ENCODE results near the gene GRID1. TPM values are rescaled to one million over a fixed set of nuclear protein-coding genes. Genes with fewer than 3 reads are reported as not detected.

Gene GRID1
- total and polyA plus RNA-seq, 4 donors, result 1.1 to 3.8 TPM; not detected in 2

DNA sequence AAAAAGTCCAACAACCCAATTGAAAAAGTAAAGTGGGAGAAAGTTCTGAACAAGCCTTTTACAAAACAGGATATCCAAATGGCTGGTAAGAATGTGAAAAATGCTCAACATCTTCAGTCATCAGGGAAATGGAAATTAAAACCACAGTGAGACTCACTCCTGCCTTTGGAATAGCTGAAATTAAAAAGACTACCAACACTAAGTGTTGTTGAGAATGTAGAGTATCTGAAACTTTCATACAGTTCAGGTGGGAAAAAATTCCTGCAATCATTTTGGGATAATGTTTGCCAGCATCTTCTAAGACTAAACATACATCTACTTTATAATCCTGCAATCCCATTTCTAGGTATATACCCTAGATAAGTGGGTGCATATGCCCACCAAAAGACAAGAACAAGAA, 395.1 kb downstream of the GRID1 start:
- no peak for ATAC-seq (ENCODE audit: low FRiP score)
- no peaks in the 10 kb centered on the region for H3K27me3 ChIP-seq (ENCODE audit: control insufficient read depth in 1 of 2, insufficient read depth in 2 of 2, low read length in 1 of 2)
- no peak overlapping the region for H3K4me3 ChIP-seq (ENCODE audit: low read length in 2 of 2)
- no peak for DNase-seq
- intact Hi-C loops (cut with DNase I), result no loop called here
- H3K36me3 ChIP-seq (ENCODE audit: control insufficient read depth in 1 of 2, insufficient read depth in 2 of 2, low read length in 1 of 2), result no peaks in the 10 kb centered on the region
- H3K27ac ChIP-seq (ENCODE audit: low read depth in 1 of 2, low read length in 2 of 2), result no peak overlapping the region
- no peaks in the 10 kb centered on the region for H3K4me1 ChIP-seq (ENCODE audit: control insufficient read depth in 1 of 2, insufficient read depth in 2 of 2, low read length in 2 of 2)
- no peaks in the 10 kb centered on the region for H3K9me3 ChIP-seq (ENCODE audit: control insufficient read depth, low read length)

DNA sequence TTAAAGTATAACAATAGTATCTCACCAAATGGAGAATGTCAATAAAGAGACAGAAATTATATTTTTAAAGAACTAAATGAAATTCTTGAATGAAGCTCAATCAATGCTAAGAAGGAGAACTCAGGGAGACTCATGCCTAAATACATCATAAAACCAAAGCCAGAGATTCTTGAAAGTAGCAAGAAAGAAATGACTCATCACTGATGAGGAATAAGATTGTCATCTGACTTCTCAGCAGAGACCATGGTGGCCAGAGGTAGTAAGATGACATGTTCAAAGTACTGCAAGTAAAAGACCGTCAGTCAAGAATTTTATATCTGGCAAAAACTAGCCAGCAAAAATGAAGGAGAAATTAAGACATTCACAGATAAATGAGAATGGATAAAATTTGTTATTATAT, 399.0 kb downstream of the GRID1 start:
- no peak for DNase-seq
- H3K4me3 ChIP-seq (ENCODE audit: low read length in 2 of 2), result no peak overlapping the region
- ATAC-seq (ENCODE audit: low FRiP score), result no peak
- 79 to 90% methylated on average over 1 of the region's 1 CpG for WGBS, 2 donors
- H3K9me3 ChIP-seq (ENCODE audit: control insufficient read depth, low read length), result no peaks in the 10 kb centered on the region
- no peaks in the 10 kb centered on the region for H3K36me3 ChIP-seq (ENCODE audit: control insufficient read depth in 1 of 2, insufficient read depth in 2 of 2, low read length in 1 of 2)
- intact Hi-C loops (cut with DNase I), result no loop called here
- H3K27ac ChIP-seq (ENCODE audit: low read depth in 1 of 2, low read length in 2 of 2), result no peak overlapping the region
- no peaks in the 10 kb centered on the region for H3K4me1 ChIP-seq (ENCODE audit: control insufficient read depth in 1 of 2, insufficient read depth in 2 of 2, low read length in 2 of 2)
- H3K27me3 ChIP-seq (ENCODE audit: control insufficient read depth in 1 of 2, insufficient read depth in 2 of 2, low read length in 1 of 2), result no peaks in the 10 kb centered on the region

DNA sequence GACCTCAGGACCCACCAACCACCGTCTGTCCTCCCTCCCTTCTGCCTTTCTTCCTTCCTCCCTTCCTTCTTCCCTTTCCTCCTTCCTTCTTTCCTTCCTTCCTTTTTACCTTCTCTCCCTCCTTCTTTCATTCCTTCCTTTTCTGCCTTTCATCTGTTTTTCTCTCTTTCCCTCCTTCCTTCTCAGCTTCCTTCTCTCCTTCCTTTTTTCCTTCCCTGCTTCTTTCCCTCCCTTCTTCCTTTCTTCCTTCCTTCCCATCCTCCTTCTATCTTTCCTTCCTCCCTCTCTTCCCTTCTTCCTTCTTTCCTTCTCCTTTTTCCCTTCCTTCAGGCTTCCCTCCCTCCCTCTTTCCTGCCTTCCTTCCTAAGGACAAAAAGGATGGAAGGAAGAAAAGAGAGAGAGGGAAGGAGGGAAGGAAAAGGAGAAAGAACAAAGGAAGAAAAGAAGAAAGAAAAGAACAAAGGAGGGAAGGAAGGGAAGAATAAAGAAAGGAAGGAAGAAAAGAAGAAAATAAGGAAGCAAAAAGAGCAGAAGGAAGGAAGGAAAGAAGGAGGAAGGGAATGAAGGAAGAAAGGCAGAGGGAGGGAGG, 405.0 kb downstream of the GRID1 start:
- DNase-seq (no peak), ATAC-seq (ENCODE audit: low FRiP score) (no peak)
- Histone ChIP-seq H3K9me3 (ENCODE audit: control insufficient read depth, low read length) (no peaks in the 10 kb centered on the region), H3K27me3 (ENCODE audit: control insufficient read depth in 1 of 2, insufficient read depth in 2 of 2, low read length in 1 of 2) (no peaks in the 10 kb centered on the region), H3K27ac (ENCODE audit: low read depth in 1 of 2, low read length in 2 of 2) (no peak overlapping the region), H3K36me3 (ENCODE audit: control insufficient read depth in 1 of 2, insufficient read depth in 2 of 2, low read length in 1 of 2) (no peaks in the 10 kb centered on the region), H3K4me1 (ENCODE audit: control insufficient read depth in 1 of 2, insufficient read depth in 2 of 2, low read length in 2 of 2) (no peaks in the 10 kb centered on the region), H3K4me3 (ENCODE audit: low read length in 2 of 2) (no peak overlapping the region)
- intact Hi-C loops (cut with DNase I), result no loop called here
- WGBS, 2 donors, result 69 to 72% methylated on average over 1 of the region's 1 CpG

DNA sequence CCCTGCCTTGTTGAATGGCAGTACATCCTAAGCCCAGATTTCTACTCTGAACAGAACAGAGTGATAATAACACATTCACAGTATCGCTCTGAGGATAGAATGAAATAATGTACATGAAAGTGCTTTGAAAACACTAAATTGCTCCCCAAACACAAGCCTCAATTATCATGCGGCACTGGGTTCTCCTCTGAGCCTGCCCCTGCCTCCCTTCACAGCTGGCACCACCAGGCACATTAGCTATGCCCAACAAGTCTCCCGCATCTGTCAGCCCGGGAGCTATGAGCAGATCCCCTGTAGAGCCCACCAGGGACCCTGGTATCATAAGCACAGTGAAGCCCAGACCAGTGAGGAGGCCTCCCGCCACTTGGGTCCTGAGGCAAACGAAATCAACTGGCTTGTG, 405.5 kb downstream of the GRID1 start:
- WGBS, 2 donors, result 80 to 85% methylated on average over 6 of the region's 6 CpGs
- H3K27me3 ChIP-seq (ENCODE audit: control insufficient read depth in 1 of 2, insufficient read depth in 2 of 2, low read length in 1 of 2), result no peaks in the 10 kb centered on the region
- H3K4me3 ChIP-seq (ENCODE audit: low read length in 2 of 2), result no peak overlapping the region
- intact Hi-C loops (cut with DNase I), result no loop called here
- no peak for DNase-seq
- H3K36me3 ChIP-seq (ENCODE audit: control insufficient read depth in 1 of 2, insufficient read depth in 2 of 2, low read length in 1 of 2), result no peaks in the 10 kb centered on the region
- H3K27ac ChIP-seq (ENCODE audit: low read depth in 1 of 2, low read length in 2 of 2), result no peak overlapping the region
- no peaks in the 10 kb centered on the region for H3K4me1 ChIP-seq (ENCODE audit: control insufficient read depth in 1 of 2, insufficient read depth in 2 of 2, low read length in 2 of 2)
- no peak for ATAC-seq (ENCODE audit: low FRiP score)
- no peaks in the 10 kb centered on the region for H3K9me3 ChIP-seq (ENCODE audit: control insufficient read depth, low read length)

DNA sequence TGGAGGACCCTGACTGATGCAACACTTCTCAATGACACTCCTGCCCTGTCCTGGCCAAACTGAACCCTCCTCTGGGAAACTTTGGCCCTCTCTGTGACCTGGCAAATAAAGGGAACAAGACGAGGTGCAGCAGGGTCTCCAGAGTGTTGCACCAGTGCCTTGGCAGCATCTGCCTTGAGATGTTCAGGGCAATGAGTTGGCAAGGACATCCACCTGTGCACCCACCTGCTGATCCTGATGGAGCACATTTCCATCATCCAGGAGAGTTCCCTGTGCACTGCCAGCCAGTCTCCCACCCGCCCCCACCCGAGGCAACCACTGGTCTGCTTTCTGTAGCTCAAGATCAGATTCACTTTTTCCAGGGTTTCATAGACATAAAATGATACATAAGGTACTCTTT, 407.4 kb downstream of the GRID1 start:
- intact Hi-C loops (cut with DNase I), result no loop called here
- no peaks in the 10 kb centered on the region for H3K4me1 ChIP-seq (ENCODE audit: control insufficient read depth in 1 of 2, insufficient read depth in 2 of 2, low read length in 2 of 2)
- H3K36me3 ChIP-seq (ENCODE audit: control insufficient read depth in 1 of 2, insufficient read depth in 2 of 2, low read length in 1 of 2), result no peaks in the 10 kb centered on the region
- no peak for ATAC-seq (ENCODE audit: low FRiP score)
- no peak overlapping the region for H3K27ac ChIP-seq (ENCODE audit: low read depth in 1 of 2, low read length in 2 of 2)
- H3K9me3 ChIP-seq (ENCODE audit: control insufficient read depth, low read length), result no peaks in the 10 kb centered on the region
- no peak for DNase-seq
- H3K4me3 ChIP-seq (ENCODE audit: low read length in 2 of 2), result no peak overlapping the region
- H3K27me3 ChIP-seq (ENCODE audit: control insufficient read depth in 1 of 2, insufficient read depth in 2 of 2, low read length in 1 of 2), result no peaks in the 10 kb centered on the region
- WGBS, 2 donors, result 65 to 70% methylated on average over 3 of the region's 3 CpGs

DNA sequence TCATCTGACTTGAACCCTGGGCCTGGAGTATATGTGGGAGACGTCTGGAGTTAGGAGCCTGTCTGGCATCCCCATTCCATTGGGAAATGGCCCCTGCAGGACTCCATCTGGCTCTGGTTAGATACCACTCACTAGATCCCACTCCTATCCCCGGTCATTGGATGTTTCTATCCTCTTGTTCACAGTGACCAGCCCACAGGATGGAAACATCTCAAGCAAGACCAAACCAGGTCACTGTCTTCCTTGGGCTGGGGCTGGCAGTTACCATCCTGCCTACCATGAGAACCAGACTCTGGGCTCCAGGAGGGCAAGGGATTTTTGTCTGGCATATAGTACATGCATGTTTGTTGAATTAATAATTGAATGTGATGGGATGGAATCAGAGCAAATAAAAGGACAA, 415.7 kb downstream of the GRID1 start:
- Histone ChIP-seq H3K9me3 (ENCODE audit: control insufficient read depth, low read length) (no peaks in the 10 kb centered on the region), H3K36me3 (ENCODE audit: control insufficient read depth in 1 of 2, insufficient read depth in 2 of 2, low read length in 1 of 2) (no peaks in the 10 kb centered on the region), H3K27ac (ENCODE audit: low read depth in 1 of 2, low read length in 2 of 2) (no peak overlapping the region), H3K27me3 (ENCODE audit: control insufficient read depth in 1 of 2, insufficient read depth in 2 of 2, low read length in 1 of 2) (no peaks in the 10 kb centered on the region), H3K4me1 (ENCODE audit: control insufficient read depth in 1 of 2, insufficient read depth in 2 of 2, low read length in 2 of 2) (no peaks in the 10 kb centered on the region), H3K4me3 (ENCODE audit: low read length in 2 of 2) (no peak overlapping the region)
- intact Hi-C loops (cut with DNase I), result no loop called here
- WGBS, 2 donors, result 72 to 76% methylated on average over 2 of the region's 2 CpGs
- no peak for DNase-seq
- ATAC-seq (ENCODE audit: low FRiP score), result no peak

DNA sequence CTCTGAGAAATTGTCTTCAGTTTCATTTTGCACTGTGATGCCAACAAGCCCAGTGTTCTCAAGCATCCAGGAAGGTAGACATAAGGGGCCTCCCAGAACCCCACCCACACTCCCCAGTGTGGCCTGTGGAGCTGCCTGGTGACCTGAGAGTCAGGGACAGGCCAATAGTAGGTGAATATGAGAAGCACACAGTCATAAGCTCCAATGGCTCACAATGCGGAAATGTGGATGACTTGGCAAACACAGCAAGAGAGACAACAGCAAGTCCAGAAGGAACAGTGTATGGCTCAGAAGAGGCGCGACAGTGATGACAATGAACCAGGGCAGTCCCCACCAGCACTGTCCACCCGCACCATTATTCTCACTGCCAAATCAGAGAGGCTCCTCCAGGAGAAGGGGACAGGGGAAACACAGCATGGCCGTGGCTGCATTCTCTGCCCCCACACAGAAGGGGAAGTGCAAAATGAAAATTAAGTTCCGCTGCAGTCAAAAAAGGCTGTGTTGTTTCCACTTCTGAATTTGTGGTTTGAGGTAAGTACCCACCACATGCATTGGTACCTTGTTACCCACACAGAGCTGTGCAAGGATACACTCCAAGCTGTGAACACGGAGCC, 419.8 kb downstream of the GRID1 start:
- DNase-seq, result no peak
- no peak overlapping the region for H3K27ac ChIP-seq (ENCODE audit: low read depth in 1 of 2, low read length in 2 of 2)
- H3K36me3 ChIP-seq (ENCODE audit: control insufficient read depth in 1 of 2, insufficient read depth in 2 of 2, low read length in 1 of 2), result no peaks in the 10 kb centered on the region

DNA sequence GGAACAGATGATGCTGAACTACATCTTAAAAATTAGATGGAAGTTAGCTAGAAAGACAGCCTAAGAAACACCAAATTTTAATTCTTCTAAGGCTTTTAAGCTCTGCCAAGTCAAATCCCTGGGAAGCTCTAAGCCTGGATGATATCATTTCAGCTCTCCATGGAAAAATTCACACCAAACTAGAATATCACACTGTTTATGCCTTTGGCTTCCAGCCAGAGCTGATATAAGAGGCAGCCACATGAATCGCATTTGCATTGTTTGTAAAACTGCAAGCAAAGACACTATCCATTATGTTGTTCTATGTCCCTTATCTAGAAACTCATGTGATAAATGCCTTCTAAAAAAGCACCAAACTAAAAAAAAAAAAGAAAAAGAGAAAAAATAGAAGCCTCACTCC, 430.4 kb downstream of the GRID1 start:
- Histone ChIP-seq H3K4me1 (ENCODE audit: control insufficient read depth in 1 of 2, insufficient read depth in 2 of 2, low read length in 2 of 2) (no peaks in the 10 kb centered on the region), H3K27ac (ENCODE audit: low read depth in 1 of 2, low read length in 2 of 2) (no peak overlapping the region), H3K4me3 (ENCODE audit: low read length in 2 of 2) (no peak overlapping the region), H3K27me3 (ENCODE audit: control insufficient read depth in 1 of 2, insufficient read depth in 2 of 2, low read length in 1 of 2) (no peaks in the 10 kb centered on the region), H3K9me3 (ENCODE audit: control insufficient read depth, low read length) (no peaks in the 10 kb centered on the region), H3K36me3 (ENCODE audit: control insufficient read depth in 1 of 2, insufficient read depth in 2 of 2, low read length in 1 of 2) (no peaks in the 10 kb centered on the region)
- DNase-seq (no peak), ATAC-seq (ENCODE audit: low FRiP score) (no peak)
- 11 to 22% methylated on average over 1 of the region's 1 CpG for WGBS, 2 donors
- intact Hi-C loops (cut with DNase I), result no loop called here

More for the DNA sequence above, 419.8 kb downstream of the GRID1 start:
- 93 to 94% methylated on average over 7 of the region's 7 CpGs for WGBS, 2 donors
- Histone ChIP-seq H3K4me3 (ENCODE audit: low read length in 2 of 2) (no peak overlapping the region), H3K4me1 (ENCODE audit: control insufficient read depth in 1 of 2, insufficient read depth in 2 of 2, low read length in 2 of 2) (no peaks in the 10 kb centered on the region), H3K9me3 (ENCODE audit: control insufficient read depth, low read length) (no peaks in the 10 kb centered on the region), H3K27me3 (ENCODE audit: control insufficient read depth in 1 of 2, insufficient read depth in 2 of 2, low read length in 1 of 2) (no peaks in the 10 kb centered on the region)
- intact Hi-C loops (cut with DNase I), result no loop called here
- no peak for ATAC-seq (ENCODE audit: low FRiP score)

DNA sequence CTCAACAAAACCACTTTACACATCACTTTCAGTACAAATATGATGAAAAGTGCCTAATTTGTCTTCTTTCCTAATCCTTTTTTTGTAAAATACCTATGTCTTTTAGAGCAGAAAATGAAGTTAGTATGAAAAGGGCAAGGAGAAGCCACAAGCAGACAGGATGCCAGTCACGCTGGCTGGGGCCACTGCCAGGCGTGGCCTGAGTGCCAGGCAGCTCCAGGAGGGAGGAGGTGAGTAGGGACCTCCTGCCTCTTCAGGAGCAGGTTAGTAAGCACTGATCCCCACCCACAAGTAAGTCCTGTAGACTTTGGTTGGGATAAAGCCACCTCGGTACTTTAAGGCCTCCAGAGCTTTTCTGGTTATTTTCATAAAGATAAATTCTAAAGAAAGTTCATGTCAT, 432.0 kb downstream of the GRID1 start:
- 70 to 71% methylated on average over 3 of the region's 3 CpGs for WGBS, 2 donors
- H3K9me3 ChIP-seq (ENCODE audit: control insufficient read depth, low read length), result no peaks in the 10 kb centered on the region
- no peak overlapping the region for H3K27ac ChIP-seq (ENCODE audit: low read depth in 1 of 2, low read length in 2 of 2)
- H3K4me3 ChIP-seq (ENCODE audit: low read length in 2 of 2), result no peak overlapping the region
- H3K27me3 ChIP-seq (ENCODE audit: control insufficient read depth in 1 of 2, insufficient read depth in 2 of 2, low read length in 1 of 2), result no peaks in the 10 kb centered on the region
- no peaks in the 10 kb centered on the region for H3K36me3 ChIP-seq (ENCODE audit: control insufficient read depth in 1 of 2, insufficient read depth in 2 of 2, low read length in 1 of 2)
- DNase-seq (no peak), ATAC-seq (ENCODE audit: low FRiP score) (no peak)
- H3K4me1 ChIP-seq (ENCODE audit: control insufficient read depth in 1 of 2, insufficient read depth in 2 of 2, low read length in 2 of 2), result no peaks in the 10 kb centered on the region
- intact Hi-C loops (cut with DNase I), result no loop called here
